Measurements from ENCODE around the gene CNIH3.

The CNIH3 gene

DNA sequence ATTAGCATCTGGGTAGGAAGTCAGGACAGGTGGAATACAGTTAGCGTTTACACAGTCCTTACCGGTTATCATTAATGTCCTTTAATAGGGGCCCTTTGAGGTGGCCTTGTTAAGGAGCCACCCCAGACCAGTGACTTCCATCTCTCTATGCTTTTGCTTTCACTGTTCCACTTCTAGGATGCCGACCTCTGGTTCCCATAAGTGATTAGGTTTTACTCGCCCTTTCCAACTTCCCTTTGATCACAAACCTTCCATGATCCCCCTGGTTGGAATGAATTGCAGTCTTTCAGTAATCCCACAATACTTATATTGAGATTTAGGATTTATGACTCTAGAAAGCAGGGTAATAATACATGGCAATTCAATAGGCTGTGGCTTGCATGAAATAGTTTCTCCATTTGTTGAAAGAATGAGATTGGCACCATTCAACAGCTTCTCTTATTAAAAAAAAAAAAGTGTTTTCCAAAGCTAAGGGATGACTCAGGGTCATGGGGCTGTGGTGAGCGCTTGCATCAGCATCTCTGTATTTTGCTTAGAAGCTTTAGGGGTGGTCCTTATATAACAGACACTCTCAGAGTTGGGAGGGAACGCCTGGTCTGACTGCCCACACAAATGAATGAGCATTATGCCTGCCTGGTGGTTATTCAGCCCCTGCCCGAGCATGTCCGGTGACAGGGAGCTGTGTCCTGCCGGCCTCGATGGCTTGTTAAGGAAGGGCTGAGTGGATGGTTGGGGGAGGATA, 110.5 kb downstream of the CNIH3 start:
- no peak for DNase-seq

- DNase-seq, result no peak
Measured at GRCh38 chr1:224727351-224728289, 111.5 kb downstream of the CNIH3 start.

DNA sequence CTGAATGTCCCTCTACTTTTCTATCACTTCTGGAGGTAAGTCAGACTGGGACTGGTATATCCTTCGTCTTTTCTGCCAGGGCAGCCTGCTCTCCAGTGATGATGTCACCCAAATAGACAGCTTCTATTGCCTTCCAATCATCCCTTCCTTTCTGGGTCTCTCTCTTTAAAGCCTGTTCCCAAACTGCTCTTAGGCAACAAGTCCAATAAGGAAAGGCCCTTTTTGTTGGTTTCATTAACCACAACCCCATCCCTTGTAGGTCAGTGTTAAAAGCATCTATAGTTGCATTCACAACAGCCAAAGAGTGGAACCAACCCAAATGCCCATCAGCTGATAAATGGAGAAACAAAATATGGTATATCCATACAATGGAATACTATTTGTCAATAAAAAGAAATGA, 114.4 kb downstream of the CNIH3 start:
- DNase-seq, result no peak

- no peak for DNase-seq
Measured at GRCh38 chr1:224730965-224731364, 114.8 kb downstream of the CNIH3 start.

GRCh38 chr1:224731633-224732032, 115.5 kb downstream of the CNIH3 start:
- DNase-seq, result no peak

DNA sequence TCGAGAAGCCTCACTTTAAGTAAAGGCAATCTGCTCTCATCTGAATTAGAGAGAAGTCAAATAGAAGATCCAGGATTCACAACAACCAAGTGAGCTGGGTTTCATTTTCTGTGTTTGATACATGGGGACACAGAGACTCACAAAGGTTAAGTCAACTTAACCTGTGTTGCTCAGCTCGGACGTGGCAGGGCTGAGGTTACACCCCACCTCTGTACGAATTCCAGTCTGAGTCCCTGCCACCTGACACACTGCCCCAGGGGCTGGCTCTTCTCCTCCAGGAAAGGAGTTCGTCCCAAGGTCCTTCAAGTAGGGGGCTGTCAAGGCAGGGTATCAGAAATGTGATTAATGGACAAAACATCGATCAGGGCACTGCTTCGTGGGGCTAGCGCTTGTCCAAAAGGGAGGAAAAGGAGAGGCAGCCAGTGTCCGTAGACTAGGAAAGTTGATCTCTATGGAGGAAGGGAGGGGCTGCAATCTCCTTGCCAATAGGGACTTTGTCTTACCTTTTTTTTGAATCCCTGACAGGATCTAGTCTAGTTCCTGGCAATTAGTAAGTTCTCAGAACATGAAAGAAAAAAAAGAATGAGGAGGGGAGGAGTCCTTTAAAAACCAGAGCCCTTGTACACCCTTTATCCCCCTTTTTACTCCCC, 116.4 kb downstream of the CNIH3 start:
- DNase-seq, result no peak

- DNase-seq, result no peak
Measured at GRCh38 chr1:224733027-224733911, 117.2 kb downstream of the CNIH3 start.

DNA sequence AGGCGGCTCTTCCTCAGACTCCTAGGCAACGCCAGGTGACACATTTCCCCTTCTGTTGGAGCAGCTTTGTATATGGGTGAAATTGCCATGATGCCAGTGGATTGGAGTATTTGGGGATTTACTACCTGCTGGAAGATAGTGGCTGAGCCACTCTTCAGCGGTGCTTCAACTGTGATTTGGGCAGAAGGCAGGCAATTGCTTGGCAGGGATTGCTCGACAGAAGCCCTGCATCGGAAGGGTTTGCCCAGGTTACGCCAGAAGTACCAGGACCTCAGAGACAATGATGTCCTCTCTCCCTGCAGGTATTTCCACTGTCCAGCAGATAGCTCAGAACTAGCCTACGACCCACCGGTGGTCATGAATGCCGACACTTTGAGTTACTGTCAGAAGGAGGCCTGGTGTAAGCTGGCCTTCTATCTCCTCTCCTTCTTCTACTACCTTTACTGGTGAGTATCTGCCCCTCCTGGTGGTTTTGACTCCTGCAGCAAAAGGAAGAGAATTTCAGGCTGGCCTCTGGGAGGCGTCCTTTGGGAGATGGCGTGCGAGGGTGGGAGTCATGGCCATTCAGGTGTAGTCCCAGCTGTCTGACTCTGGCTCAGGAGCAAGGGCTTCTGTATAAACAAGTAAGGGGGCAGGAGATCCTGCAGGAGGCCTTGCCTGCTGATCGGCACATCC, 118.3 kb downstream of the CNIH3 start:
- DNase-seq, result peak; percentile 27

DNA sequence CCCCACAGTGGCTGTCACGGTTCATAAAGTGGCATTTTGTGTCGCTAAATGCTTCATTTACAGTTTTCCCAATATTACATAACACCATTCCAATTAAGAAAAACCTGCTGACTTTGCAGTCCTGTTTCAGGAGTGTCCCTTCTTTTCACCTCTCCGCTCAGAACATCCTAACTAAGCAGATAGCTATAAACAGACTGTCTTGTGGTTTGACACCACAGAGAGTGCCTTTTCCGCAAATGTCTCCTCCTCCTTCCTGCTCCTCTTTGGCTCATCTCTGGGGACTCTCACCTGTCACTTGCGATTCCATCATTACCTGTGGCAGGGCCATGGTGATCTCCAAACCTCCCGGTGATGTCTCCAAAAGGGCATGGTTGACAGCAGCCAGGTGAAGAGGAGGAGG, 119.0 kb downstream of the CNIH3 start:
- no peak for DNase-seq

- DNase-seq, result no peak
Measured at GRCh38 chr1:224736619-224737352, 120.7 kb downstream of the CNIH3 start.

- no peak for DNase-seq
Measured at GRCh38 chr1:224737353-224737727, 121.2 kb downstream of the CNIH3 start.

GRCh38 chr1:224739303-224739996, 123.3 kb downstream of the CNIH3 start:
- DNase-seq, result no peak

GRCh38 chr1:224739997-224740684, 124.0 kb downstream of the CNIH3 start:
- no peak for DNase-seq

DNA sequence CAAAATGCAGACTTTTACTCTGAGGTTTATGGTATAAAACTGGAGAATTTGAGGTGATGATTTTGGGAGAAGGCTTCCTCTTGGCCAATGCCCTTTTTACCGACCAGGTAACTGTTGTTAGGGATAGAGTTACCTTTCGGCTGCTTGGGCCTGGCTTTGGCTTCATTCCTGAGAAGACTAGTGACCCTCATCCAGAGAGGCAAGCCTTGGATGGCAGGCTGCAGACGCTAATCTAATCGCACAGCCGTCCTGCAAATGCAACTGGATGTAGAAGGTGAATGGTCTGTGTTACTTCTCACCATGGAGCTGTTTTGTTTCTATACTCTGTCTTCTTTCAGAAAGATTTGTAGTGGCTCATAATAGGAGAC, 124.6 kb downstream of the CNIH3 start:
- no peak for DNase-seq

- no peak for DNase-seq
Measured at GRCh38 chr1:224742349-224742748, 126.2 kb downstream of the CNIH3 start.

- no peak for DNase-seq
Measured at GRCh38 chr1:224743608-224744164, 127.6 kb downstream of the CNIH3 start.

DNA sequence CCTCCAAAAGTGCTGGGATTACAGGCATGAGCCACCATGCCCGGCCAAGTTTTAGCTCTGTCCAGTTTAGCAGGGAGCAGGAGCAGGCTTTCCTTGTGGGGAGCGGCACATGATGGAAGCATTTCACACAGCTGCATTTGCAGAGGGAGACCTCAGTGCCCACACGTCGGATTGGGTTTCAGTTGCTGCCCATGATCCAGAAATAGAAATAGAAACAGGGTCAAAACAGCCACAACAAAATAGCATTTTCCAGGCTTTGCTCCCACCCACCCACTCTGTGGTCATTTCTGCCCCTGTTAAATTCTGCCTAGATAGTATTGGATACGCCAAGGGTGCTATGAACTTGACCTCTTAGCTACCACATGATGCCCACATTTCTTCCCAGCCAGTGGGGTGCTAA, 128.4 kb downstream of the CNIH3 start:
- no peak for DNase-seq

DNA sequence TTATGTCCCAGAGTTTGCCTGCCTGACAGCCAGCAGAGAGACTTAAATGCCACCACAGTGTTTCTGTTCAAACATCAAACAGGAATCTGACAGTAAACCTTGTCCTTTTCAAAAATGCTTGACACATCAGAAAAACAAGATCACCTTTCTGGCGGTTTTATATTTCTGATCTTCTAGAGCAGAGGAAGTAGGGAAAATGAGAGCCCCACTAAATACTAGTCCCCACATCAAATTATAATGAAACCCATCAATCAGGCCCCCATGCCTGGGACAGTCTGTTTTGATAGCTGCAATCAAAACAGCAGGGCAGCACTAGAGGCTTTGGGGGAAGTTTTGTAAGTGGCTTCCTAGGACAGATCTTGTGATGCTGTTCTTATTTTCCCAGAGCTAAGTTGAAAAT, 129.3 kb downstream of the CNIH3 start:
- DNase-seq, result no peak

DNA sequence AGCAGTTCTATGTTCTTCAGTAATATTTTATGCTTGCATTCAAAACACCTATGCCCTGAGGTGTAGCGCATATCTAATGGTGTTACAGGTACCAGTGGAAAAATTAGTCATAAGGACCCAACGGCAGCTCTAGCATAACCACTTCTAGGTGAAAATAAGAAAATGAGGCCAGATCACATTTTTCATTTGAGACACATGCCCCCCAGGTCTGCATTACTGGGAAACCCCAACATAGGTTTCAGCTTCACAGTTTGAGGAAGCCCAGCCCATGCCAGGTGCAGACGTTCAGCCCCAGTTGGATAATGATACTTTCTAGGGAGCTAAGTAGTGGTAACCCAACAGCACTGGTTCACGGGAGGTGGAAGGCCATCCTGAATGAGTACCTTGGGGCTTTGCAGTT, 129.8 kb downstream of the CNIH3 start:
- DNase-seq, result no peak

DNA sequence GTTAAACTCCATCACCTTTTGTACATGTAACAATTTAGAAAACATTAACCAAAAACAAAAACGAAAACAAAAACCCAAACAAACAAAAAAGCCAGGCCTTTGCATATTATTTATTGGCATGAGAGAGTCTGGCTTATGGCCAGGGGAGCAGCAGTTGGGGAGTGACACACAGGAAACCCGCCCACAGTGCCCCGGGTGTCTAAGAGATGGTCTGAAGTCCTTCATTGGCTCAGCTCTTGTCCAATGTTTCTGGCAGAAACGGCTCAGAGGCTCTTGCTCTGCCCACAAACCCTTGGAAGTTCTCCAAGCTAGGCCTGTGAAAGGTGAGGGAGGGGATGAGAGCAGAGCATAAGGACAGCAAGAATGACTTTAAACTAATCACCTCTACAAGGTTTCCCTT, 131.5 kb downstream of the CNIH3 start:
- DNase-seq, result no peak

All from 8988T (cell line).